Stimulated activated naive CD4-positive, alpha-beta T cell treated with Interleukin-2 at 50 U/mL for 16 hours (primary cell): ENCODE data around the gene ARHGAP26.
"Not testable (repeated sequence)": the region's sequence is repeated elsewhere in the genome, so short reads cannot be mapped to it uniquely, and the experiment has no call there.

Experiments used
- DNase-seq: peaks from one replicate; lab custom pipeline; 2025; lab: John Stamatoyannopoulos, UW

The ARHGAP26 gene

GRCh38 chr5:142990073-142990472, 219.9 kb downstream of the ARHGAP26 start:
- DNase-seq: not testable (repeated sequence)

- no peak for DNase-seq
Observed at GRCh38 chr5:142994218-142994617, 224.0 kb downstream of the ARHGAP26 start.

DNA sequence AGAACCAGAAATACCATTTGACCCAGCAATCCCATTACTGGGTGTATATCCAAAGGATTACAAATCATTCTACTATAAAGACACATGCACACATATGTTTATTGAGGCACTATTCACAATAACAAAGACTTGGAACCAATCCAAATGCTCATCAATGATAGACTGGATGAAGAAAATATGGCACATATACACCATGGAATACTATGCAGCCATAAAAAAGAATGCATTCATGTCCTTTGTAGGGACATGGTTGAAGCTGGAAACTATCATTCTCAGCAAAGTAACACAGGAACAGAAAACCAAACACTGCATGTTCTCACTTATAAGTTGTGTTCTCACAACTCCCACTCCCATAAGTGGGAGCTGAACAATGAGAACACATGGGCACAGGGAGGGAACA, 225.4 kb downstream of the ARHGAP26 start:
- not testable (repeated sequence) for DNase-seq

DNA sequence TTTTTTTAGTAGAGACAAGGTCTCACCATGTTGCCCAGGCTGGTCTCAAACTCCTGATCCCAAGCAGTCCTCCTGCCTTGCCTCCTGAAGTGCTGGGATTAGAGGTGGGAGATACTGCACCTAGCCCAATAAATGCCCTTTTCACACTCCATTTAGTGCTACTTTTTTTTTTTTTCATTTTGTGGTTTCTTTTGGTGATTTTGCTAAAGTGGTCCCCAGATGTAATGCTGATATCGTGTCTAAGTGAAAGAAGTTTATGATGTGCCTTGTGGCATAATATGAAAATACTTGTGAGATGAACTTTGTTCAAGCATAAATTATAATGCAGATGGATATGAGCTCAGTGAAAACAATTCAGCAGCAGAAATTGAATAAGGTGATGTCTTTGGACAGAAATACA, 227.4 kb downstream of the ARHGAP26 start:
- DNase-seq: no peak

- no peak for DNase-seq
Observed at GRCh38 chr5:142998316-142999020, 228.3 kb downstream of the ARHGAP26 start.

- not testable (repeated sequence) for DNase-seq
Observed at GRCh38 chr5:143000551-143000950, 230.4 kb downstream of the ARHGAP26 start.

- DNase-seq: peak; percentile 13
Observed at GRCh38 chr5:143001764-143002351, 231.7 kb downstream of the ARHGAP26 start.

DNA sequence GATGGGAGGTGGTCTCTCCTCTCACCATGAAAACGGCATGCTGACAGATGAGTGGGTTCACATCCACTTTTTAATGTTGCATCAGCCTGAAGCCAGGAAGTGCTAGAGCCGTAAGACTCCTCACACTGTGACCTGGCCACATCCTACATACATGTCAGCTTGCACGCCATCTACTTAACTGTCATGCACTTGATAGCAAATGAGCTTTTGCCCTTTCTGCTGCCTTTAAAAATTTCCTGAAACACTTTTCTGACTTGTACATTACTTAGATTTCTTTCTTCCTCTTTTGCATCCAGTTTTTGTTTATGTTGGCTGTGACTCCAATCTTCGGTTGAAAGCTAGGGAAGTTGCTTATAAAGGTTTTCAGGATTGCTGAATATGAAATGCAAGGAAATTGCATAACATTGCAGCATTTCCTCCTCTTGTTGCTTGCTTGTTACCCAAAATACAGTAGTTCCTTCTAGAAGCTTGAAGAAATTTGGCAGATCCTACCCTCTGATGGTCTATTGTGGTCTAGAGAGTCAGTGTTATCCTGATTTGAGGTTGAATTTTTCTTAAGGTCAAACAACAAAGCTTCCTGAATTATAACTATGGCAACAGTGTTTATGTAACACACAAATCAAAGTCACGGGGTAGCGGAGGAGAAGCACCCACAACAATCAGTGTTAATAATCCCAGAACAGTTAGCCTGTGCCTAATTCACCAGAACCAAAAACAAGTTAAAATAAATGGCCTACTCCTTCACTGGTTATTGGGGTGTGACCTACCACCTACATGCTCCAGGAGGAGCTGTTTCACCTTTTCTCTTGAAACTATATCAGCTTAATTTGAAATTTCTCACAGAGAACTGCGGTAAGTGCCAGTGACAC, 232.5 kb downstream of the ARHGAP26 start:
- peak; percentile 59 for DNase-seq

- DNase-seq: no peak
Observed at GRCh38 chr5:143003328-143003636, 233.1 kb downstream of the ARHGAP26 start.

DNA sequence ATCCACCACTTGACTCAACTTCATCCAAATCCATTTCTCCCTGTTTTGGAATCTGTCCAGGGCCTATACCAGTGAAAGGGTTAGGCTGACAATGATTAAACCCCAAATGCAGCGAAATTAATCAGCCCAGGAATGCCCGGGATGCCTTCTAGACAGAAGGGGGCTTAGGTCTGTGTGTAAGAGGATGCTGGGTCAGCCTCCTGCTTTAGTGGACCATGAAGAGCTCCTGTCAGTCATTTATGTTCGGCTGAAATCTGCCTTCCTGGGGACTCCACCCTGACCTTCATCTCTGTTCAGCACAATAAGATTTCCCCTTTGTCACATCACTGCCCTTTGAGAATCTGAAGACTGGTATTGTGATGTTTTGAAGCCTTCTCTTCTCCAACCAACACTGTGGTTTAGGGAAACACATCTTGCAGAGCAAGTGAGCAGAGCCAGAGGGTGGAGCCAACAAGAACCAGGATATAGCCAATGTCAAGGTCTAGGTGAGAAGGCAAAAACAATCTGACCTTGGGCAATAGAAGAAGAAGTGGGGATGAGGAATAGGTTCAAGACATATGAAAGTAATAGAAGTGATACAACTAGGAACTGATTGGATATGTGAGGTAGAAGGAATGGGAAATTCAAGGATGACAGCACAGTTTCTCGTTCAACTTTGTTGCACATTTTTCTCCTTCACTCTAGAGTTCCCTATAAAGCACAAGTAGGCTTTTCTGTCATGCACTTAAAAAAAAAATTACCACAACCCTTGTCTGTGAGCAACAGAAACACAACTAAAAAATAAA, 234.4 kb downstream of the ARHGAP26 start:
- no peak for DNase-seq

DNA sequence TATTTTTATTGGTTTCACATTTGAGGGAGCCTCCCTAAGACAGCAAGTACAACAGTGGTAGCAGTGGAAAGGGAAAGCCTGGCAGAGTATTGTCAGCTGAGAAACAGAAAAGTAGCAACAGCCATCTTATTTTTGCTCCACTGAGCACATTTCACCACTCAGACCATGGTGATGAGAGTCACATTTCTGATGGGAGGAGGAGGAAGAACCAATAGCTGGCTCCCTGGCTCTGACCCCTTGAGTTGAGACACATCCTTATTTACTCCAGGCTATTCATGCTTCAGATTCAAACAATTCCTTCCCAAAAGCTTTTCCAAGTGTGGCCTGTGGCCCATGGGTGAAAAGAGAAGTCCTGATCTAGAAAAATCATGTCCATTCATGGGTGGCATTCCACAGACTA, 236.3 kb downstream of the ARHGAP26 start:
- DNase-seq: no peak

- DNase-seq: no peak
Observed at GRCh38 chr5:143008032-143008431, 237.9 kb downstream of the ARHGAP26 start.

DNA sequence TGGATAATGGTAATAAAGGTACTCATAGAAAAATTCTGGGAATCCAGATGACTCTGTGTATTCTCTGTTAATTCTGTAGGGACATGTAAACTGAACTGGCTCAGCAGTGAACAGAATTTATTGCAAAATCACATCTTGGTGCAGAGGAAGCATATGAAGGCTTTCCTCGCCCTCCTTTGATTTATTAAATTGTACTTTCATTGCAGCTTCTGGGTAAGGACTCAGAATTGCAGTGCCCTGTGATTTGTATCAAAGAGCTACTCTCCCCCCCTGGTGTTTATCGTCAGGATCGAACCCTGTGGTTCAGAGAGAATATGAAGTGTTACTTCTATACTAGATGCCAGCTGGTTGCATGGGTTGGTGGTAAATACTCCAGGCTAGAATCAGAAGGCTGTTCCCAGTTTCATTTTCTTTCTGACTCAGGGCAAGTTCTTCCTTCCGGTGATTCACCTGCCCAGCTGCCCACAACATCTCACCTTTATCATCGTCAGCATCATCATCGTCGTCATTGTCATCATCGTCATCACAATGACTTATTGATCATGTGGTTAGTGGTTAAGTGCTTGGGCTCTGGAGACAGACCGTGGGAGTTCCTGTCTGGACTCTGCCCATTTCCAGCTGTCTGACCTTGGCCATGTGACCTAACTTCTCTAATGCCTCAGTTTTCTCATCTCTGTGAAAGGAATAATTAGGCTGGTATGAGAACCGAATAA, 238.8 kb downstream of the ARHGAP26 start:
- DNase-seq: peak; percentile 76

- no peak for DNase-seq
Observed at GRCh38 chr5:143010351-143010750, 240.2 kb downstream of the ARHGAP26 start.

DNA sequence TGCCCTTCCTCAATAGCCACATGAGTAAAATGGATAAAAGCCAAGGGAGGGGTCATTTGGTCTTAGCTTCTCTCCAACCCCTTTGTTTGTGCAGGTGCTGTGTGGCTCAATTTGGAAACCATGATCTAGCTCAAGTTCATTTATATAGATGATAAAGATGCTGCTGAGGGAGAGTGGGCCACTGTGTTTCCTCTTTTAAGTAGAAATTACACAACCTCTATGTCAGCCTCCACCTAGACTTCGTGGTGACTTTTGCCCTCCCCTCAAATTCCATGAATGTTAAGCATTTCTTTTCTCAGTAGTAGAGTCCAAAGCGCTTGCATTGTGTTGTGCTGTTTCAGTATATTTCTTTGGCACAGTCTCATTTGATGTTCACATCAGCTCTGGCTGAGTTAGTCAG, 241.4 kb downstream of the ARHGAP26 start:
- no peak for DNase-seq

DNA sequence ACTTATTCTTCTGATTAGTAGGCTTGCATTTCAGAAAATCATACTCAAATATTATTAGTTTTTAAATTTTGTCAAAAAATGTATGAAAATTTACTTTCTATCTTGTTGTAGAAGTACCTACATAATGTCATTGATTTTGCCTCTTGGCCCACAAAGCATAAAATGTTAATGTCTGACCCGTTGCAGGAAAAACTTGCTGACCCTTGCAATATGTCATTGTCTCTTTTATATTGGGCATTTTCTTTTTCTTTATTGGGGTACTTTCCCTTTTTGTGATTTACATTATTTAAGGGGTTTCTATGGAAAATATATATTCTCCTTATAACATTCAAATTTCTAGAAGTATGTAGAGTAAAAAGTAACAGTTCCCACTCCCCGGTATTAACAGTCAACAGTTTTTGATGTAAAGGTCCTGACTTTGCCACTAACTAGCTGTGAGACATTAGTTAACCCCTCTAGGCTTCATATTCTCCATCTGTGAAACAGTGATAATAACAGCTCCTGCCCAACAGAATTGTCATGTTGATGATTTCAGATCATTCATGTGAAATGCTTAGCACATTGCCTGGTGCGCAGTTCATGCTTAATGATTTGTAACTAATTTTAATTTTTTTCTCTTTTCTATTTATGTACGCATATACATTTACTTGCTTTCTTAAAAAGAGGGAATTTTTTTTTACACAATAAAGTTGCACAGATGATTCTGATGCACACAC, 243.2 kb downstream of the ARHGAP26 start:
- no peak for DNase-seq

DNA sequence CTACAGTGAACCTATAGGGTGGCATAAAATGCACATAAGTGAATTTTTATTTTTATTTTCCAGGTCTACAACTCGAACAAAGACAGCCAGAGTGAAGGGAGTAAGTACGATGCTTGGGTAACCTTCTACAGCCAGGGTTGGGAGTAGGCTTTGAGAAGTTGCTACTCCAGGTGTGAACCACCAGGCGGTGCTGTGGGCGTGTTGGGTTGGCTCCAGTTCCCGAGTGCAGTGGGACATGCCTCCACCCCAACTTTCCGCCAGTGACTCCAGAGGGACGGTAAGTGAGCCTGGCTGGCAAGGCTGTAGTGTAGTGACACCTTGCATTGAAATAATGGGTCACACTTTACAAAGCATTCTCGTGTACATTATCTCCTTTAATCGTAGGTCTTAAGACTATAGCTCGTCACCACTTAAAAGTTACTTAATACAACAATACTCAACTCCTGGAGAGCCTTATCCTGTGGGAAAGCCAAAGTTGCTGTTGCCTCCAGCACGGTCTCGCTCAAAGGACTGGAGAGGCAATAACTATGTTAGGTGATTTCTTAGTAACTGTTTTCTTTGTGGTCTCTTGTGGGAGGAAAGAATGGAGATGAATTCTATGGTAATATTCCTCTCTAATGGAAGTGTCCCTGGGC, 244.0 kb downstream of the ARHGAP26 start:
- DNase-seq: no peak

DNA sequence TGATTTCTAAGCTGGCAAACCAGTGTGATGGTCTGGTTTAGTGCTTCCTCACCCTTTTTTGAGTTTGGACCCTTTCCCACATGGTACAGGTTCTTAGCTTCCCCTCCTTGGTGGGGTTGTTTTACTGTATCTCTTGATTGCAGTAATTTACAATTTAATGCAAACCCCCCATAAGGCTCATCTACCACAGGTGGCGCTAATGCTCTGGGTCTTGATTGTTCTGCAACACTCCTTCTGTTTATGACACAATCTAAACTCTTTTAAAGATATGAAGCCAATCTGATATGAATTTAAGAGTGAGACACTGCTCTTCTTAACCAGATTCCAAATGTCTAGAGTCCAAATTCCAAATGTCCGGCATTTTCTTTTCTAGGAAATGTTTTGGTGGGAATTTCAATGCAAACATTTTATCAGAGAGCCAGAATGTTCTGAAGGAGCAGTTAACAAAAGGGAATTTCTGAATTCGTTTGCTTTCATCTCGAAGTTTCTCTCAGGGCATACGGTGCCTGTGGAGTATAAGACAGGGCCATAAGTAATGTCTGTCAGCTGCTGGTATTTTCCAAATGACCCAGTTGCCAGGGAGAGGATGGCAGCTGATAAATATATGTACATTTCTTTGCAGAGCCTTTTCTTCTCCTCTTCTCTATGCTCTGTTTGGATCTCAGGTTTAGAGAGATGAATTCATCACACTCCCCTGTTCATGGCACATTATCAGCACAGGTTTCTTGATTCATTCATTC, 246.8 kb downstream of the ARHGAP26 start:
- peak; percentile 45 for DNase-seq

DNA sequence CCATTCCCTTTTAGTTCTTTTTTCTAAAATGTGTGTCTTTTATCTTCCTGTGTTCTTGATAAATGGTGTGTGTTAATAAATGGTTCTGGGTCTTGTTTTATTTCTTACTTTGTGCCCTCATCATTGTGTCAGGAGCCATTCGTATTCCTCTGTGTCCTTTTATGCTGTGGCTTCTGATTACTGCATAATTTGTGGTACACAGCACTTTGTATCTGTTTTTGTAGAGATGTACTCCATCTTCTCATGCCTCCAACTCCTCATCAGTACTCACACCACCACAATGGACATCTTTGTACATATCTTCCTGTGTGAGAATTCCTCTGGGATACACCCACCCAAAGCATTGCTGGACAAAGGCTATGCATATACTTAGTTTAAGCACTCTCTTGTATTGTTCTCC, 247.4 kb downstream of the ARHGAP26 start:
- no peak for DNase-seq

DNA sequence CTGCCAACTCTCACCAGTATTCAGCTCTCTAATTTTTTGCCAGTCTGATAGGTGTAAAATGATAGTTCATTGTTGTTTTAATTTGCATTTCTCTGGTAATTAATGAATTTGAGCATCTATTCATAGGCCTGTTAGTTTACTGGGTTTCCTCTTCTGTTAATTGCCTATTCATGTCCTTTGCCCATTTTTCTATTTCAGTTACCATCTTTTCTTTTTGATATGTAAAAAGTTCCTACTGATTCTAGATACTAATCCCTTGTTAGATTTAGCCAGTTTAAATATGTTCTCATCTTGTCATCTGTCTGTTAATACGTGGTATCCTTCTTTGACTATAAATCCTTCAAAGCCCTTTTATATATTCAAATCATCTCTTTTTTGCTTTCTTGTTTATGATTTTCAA, 247.8 kb downstream of the ARHGAP26 start:
- DNase-seq: no peak
